GM23338 (cell line): ENCODE results near the gene ADAMTS17. TPM values are rescaled to one million over a fixed set of nuclear protein-coding genes. Genes with fewer than 3 reads are reported as not detected.

Experiments used
- ATAC-seq: fragments of 200-7000 bp; cut with Tn5 transposase; 3 replicates; pipeline ENCODE4 v1.9.1; 2020
- DNase-seq: peaks from one replicate; pipeline ENCODE4 v3.0.0-alpha.2; 2015; ENCODE audit warnings: low spot score
- H2AFZ ChIP-seq: fragments of 200-600 bp; sonication (generic); 2 replicates; pipeline ENCODE4 v1.8.0; 2016; ENCODE audit warnings: antibody characterized with exemption, mild to moderate bottlenecking, moderate library complexity
- H3F3A ChIP-seq: fragments of 200-600 bp; sonication (generic); replicated peaks from 2 replicates; pipeline ENCODE4 v1.8.0; 2017; ENCODE audit warnings: antibody characterized with exemption, mixed run types, low read depth
- H3K27ac ChIP-seq: fragments of 200-600 bp; sonication (generic); 2 replicates; pipeline ENCODE4 v1.6.1; 2016; ENCODE audit warnings: low read depth
- H3K27me3 ChIP-seq: fragments of 200-600 bp; sonication (generic); 2 replicates; pipeline ENCODE4 v1.8.0; 2016; ENCODE audit warnings: mild to moderate bottlenecking, mixed run types, moderate library complexity; ENCODE audit not compliant: insufficient read depth
- H3K36me3 ChIP-seq: fragments of 200-600 bp; sonication (generic); 2 replicates; pipeline ENCODE4 v1.8.0; 2016; ENCODE audit warnings: mild to moderate bottlenecking; ENCODE audit not compliant: insufficient read depth
- H3K4me1 ChIP-seq: fragments of 200-600 bp; sonication (generic); 2 replicates; pipeline ENCODE4 v1.8.0; 2016; ENCODE audit warnings: mild to moderate bottlenecking, moderate library complexity; ENCODE audit not compliant: insufficient read depth
- H3K4me2 ChIP-seq: fragments of 200-600 bp; sonication (generic); 2 replicates; pipeline ENCODE4 v1.7.1; 2017; ENCODE audit warnings: mixed run types
- H3K4me3 ChIP-seq: fragments of 200-600 bp; sonication (generic); 2 replicates; pipeline ENCODE4 v1.6.1; 2016; ENCODE audit warnings: mixed run types
- H3K79me2 ChIP-seq: fragments of 200-600 bp; sonication (generic); replicated peaks from 2 replicates; pipeline ENCODE4 v1.8.0; 2017; ENCODE audit warnings: mild to moderate bottlenecking; ENCODE audit not compliant: insufficient read depth
- H3K9me2 ChIP-seq: fragments of 200-600 bp; sonication (generic); 2 replicates; pipeline ENCODE4 v1.8.0; 2017; ENCODE audit not compliant: insufficient read depth
- H4K20me1 ChIP-seq: fragments of 200-600 bp; sonication (generic); replicated peaks from 2 replicates; pipeline ENCODE4 v1.8.0; 2017; ENCODE audit warnings: mild to moderate bottlenecking; ENCODE audit not compliant: insufficient read depth
- H3K27ac Mint-ChIP-seq: 2 replicates; pipeline ENCODE4 v1.8.0; 2020; ENCODE audit warnings: inconsistent platforms, mild to moderate bottlenecking, moderate library complexity, mixed read lengths
- H3K27me3 Mint-ChIP-seq: 3 replicates; pipeline ENCODE4 v1.8.0; 2022; ENCODE audit warnings: low read depth, mild to moderate bottlenecking, moderate library complexity, mixed read lengths, inconsistent platforms; ENCODE audit not compliant: insufficient read depth, poor library complexity
- H3K36me3 Mint-ChIP-seq: 3 replicates; pipeline ENCODE4 v1.8.0; 2021; ENCODE audit warnings: low read depth, mild to moderate bottlenecking, inconsistent platforms, moderate library complexity, mixed read lengths
- H3K4me1 Mint-ChIP-seq: 3 replicates; pipeline ENCODE4 v1.8.0; 2020; ENCODE audit warnings: mild to moderate bottlenecking, inconsistent platforms, mixed read lengths
- H3K4me3 Mint-ChIP-seq: 3 replicates; pipeline ENCODE4 v1.8.0; 2021; ENCODE audit warnings: moderate library complexity, mild to moderate bottlenecking, inconsistent platforms, mixed read lengths
- H3K9me3 Mint-ChIP-seq: 3 replicates; pipeline ENCODE4 v1.8.0; 2020; ENCODE audit warnings: moderate library complexity, mild to moderate bottlenecking, inconsistent platforms, mixed read lengths
- CREB1 ChIP-seq: fragments of 250-450 bp; sonication (Bioruptor Pico); IDR thresholded peaks from 2 replicates; pipeline ENCODE4 v1.5.0; 2020; ENCODE audit warnings: low read depth, mild to moderate bottlenecking, moderate library complexity
- CTCF ChIP-seq, 2 experiments: fragments of 200-600 bp in 1 of 2; sonication (generic) in 1 of 2; conservative IDR thresholded peaks; 2 replicates each; pipeline versions ENCODE4 v1.5.1 to v1.6.1; 2016 to 2017; ENCODE audit warnings: antibody characterized with exemption in 2 of 2, low read depth in 2 of 2, mild to moderate bottlenecking in 2 of 2, moderate library complexity in 1 of 2
- ETS1 ChIP-seq: IDR thresholded peaks from 2 replicates; pipeline ENCODE4 v1.6.1; 2016; ENCODE audit warnings: antibody characterized with exemption
- EZH2 ChIP-seq: fragments of 200-600 bp; sonication (generic); IDR thresholded peaks from one replicate; pipeline ENCODE4 v1.8.0; 2017; ENCODE audit warnings: antibody characterized with exemption, mild to moderate bottlenecking, low read depth; ENCODE audit not compliant: unreplicated experiment
- EZH2phosphoT487 ChIP-seq: fragments of 200-600 bp; sonication (generic); IDR thresholded peaks from one replicate; pipeline ENCODE4 v1.8.1; 2018; ENCODE audit warnings: antibody characterized with exemption; ENCODE audit not compliant: unreplicated experiment
- JUNB ChIP-seq: IDR thresholded peaks from one replicate; pipeline ENCODE4 v1.6.1; 2016; ENCODE audit warnings: antibody characterized with exemption; ENCODE audit not compliant: unreplicated experiment
- NANOG ChIP-seq: IDR thresholded peaks from 2 replicates; pipeline ENCODE4 v1.6.1; 2016; ENCODE audit warnings: antibody characterized with exemption, borderline replicate concordance
- STAT1 ChIP-seq: IDR thresholded peaks from one replicate; pipeline ENCODE4 v1.6.1; 2016; ENCODE audit warnings: antibody characterized with exemption; ENCODE audit not compliant: unreplicated experiment
- ZNF114 ChIP-seq: fragments of 250-450 bp; sonication (Bioruptor Pico); IDR thresholded peaks from 2 replicates; pipeline ENCODE4 v1.5.0; 2020; ENCODE audit warnings: mild to moderate bottlenecking, moderate library complexity
- ZNF331 ChIP-seq: fragments of 250-450 bp; sonication (Bioruptor Pico); IDR thresholded peaks from 2 replicates; pipeline ENCODE4 v1.5.0; 2020; ENCODE audit warnings: low read depth, mild to moderate bottlenecking, moderate library complexity
- ZNF462 ChIP-seq: fragments of 250-450 bp; sonication (Bioruptor Pico); IDR thresholded peaks from 2 replicates; pipeline ENCODE4 v1.5.0; 2020; ENCODE audit warnings: mild to moderate bottlenecking, moderate library complexity
- polyA plus RNA-seq: library from polyadenylated mRNA; unstranded; fragments of >200 nt; fragmentation: Nextera tagmentation; extraction: Ambion mirVana; gene quantifications from 2 replicates; pipeline ENCODE4 v1.2.1, GENCODE V29; 2016
- total RNA-seq: library from RNA; depleted of rRNA; stranded (reverse); fragments of >200 nt; shearing (Covaris generic); gene quantifications from 2 replicates; pipeline ENCODE4 v1.2.3, GENCODE V29; 2014

The ADAMTS17 gene
- total and polyA plus RNA-seq, 2 experiments from 2014 or later, result 0.60 to 3.8 TPM

- Histone ChIP-seq H3K4me2 (no peak overlapping the region), H3K9me2 (no peaks in the 10 kb centered on the region), H3K36me3 (no peaks in the 10 kb centered on the region), H3K4me1 (no peaks in the 10 kb centered on the region), H3F3A (no peaks in the 10 kb centered on the region), H3K27ac (no peak overlapping the region), H4K20me1 (no peaks in the 10 kb centered on the region), H2AFZ (no peak overlapping the region), H3K27me3 (no peaks in the 10 kb centered on the region), H3K79me2 (no peaks in the 10 kb centered on the region), H3K4me3 (no peak overlapping the region)
- DNase-seq (no peak), ATAC-seq (no peak)
- no peaks in the 10 kb centered on the region for H3K4me1 Mint-ChIP-seq
- TF ChIP-seq ZNF114 (CRISPR knock-in tag), result no peak
- no peak for TF ChIP-seq STAT1
- TF ChIP-seq ZNF331 (CRISPR knock-in tag), result no peak
- no peak for TF ChIP-seq CTCF (conservative IDR thresholded peaks at IDR 0.05; ENCODE audit: low read depth in 2 of 2)
- TF ChIP-seq ETS1, result no peak
- no peak for TF ChIP-seq EZH2phosphoT487
- H3K4me3 Mint-ChIP-seq, result no peak overlapping the region
- no peak overlapping the region for H3K27ac Mint-ChIP-seq
- H3K27me3 Mint-ChIP-seq, result peaks cover 2% of the 10 kb centered on the region
- H3K36me3 Mint-ChIP-seq, result peaks cover 17% of the 10 kb centered on the region
- H3K9me3 Mint-ChIP-seq, result peaks cover 21% of the 10 kb centered on the region
Measured at GRCh38 chr15:100029045-100029444, 312.7 kb downstream of the ADAMTS17 start.

- no peaks in the 10 kb centered on the region for H3K79me2 ChIP-seq
- H3K27ac Mint-ChIP-seq, result no peak overlapping the region
- TF ChIP-seq EZH2phosphoT487 (no peak), STAT1 (no peak), ZNF462 (CRISPR knock-in tag) (no peak), CTCF (conservative IDR thresholded peaks at IDR 0.05; ENCODE audit: low read depth in 2 of 2) (no peak), JUNB (no peak), CREB1 (CRISPR knock-in tag) (no peak), EZH2 (no peak), NANOG (no peak), ZNF114 (CRISPR knock-in tag) (no peak)
Measured at GRCh38 chr15:100026041-100026440, 315.7 kb downstream of the ADAMTS17 start.

More at GRCh38 chr15:100026041-100026440, 315.7 kb downstream of the ADAMTS17 start:
- Histone ChIP-seq H2AFZ (no peak overlapping the region), H3K27ac (no peak overlapping the region), H3K4me3 (no peak overlapping the region), H3K36me3 (no peaks in the 10 kb centered on the region), H3K4me1 (no peaks in the 10 kb centered on the region), H3F3A (no peaks in the 10 kb centered on the region), H3K4me2 (no peak overlapping the region), H3K27me3 (no peaks in the 10 kb centered on the region), H3K9me2 (no peaks in the 10 kb centered on the region), H4K20me1 (no peaks in the 10 kb centered on the region)
- DNase-seq, result no peak
- H3K4me1 Mint-ChIP-seq, result peaks cover 3% of the 10 kb centered on the region; the same call in 2 of the 3 replicates
- H3K9me3 Mint-ChIP-seq, result peaks cover 21% of the 10 kb centered on the region
- peaks cover 2% of the 10 kb centered on the region for H3K27me3 Mint-ChIP-seq
- no peak for ATAC-seq
- no peak overlapping the region for H3K4me3 Mint-ChIP-seq
- peaks cover 17% of the 10 kb centered on the region for H3K36me3 Mint-ChIP-seq
